ENCODE data around the gene ITGB7. TPM values are rescaled to one million over a fixed set of nuclear protein-coding genes. Genes with fewer than 3 reads are reported as not detected.

The ITGB7 gene
- 1 to 10 TPM; 1.1 to 1.8 (median 1.4) TPM for total RNA-seq

- H3K4me3 ChIP-seq, result no peak within 1 kb of the TSS
- H3K9me3 ChIP-seq, result no peaks in the 10 kb centered on the region
- TF ChIP-seq POLR2A (IDR thresholded peaks at IDR 0.05; ENCODE audit: low read depth) (no peak), EP300 (IDR thresholded peaks at IDR 0.05) (no peak), CTCF (IDR thresholded peaks at IDR 0.05) (no peak), POLR2AphosphoS5 (IDR thresholded peaks at IDR 0.05) (no peak)
- H3K4me1 ChIP-seq, result peaks cover 7 to 16% (median 15%) of the 10 kb centered on the region in 4 donors
- H3K27me3 ChIP-seq, result no peaks in the 10 kb centered on the region
- DNase-seq (ENCODE audit: extremely low spot score), result no peak
- WGBS, result 64% methylated on average over 5 of the region's 5 CpGs
- intact Hi-C loops (cut with DNase I), result no loop called here
- peaks cover 15 to 25% (median 23%) of the 10 kb centered on the region in 4 donors for H3K36me3 ChIP-seq
- H3K27ac ChIP-seq (replicated peaks in 1 of 4), result no peak within 1 kb of the TSS
Measured at GRCh38 chr12:53207042-53207441, at the start of gene ITGB7. Gene ITGB7, minus strand, starts transcription at chr12:53207251. Its CDS starts 6,808 bp downstream, at chr12:53200443.

- Histone ChIP-seq H3K27ac (replicated peaks in 1 of 4) (no peak overlapping the region), H3K9me3 (no peaks in the 10 kb centered on the region), H3K4me3 (no peak overlapping the region), H3K27me3 (no peaks in the 10 kb centered on the region), H3K4me1 (peaks cover 20 to 39% (median 29%) of the 10 kb centered on the region in 4 donors), H3K36me3 (peaks cover 15 to 28% (median 27%) of the 10 kb centered on the region in 4 donors)
- WGBS, result 96% methylated on average over 3 of the region's 3 CpGs
- intact Hi-C loops (cut with DNase I), result no loop called here
- DNase-seq (ENCODE audit: extremely low spot score), result no peak
- TF ChIP-seq POLR2AphosphoS5 (IDR thresholded peaks at IDR 0.05) (no peak), EP300 (IDR thresholded peaks at IDR 0.05) (no peak), CTCF (IDR thresholded peaks at IDR 0.05) (no peak), POLR2A (IDR thresholded peaks at IDR 0.05; ENCODE audit: low read depth) (no peak)
Measured at GRCh38 chr12:53255996-53256395, 48.9 kb upstream of the ITGB7 start.

- intact Hi-C loops (cut with DNase I), result no loop called here
- Histone ChIP-seq H3K4me3 (no peak overlapping the region), H3K27ac (replicated peaks in 1 of 4) (no peak overlapping the region), H3K27me3 (no peaks in the 10 kb centered on the region), H3K36me3 (peaks cover 15 to 28% (median 27%) of the 10 kb centered on the region in 4 donors), H3K4me1 (peaks cover 24 to 45% (median 36%) of the 10 kb centered on the region in 4 donors), H3K9me3 (no peaks in the 10 kb centered on the region)
- DNase-seq (ENCODE audit: extremely low spot score), result no peak
- TF ChIP-seq EP300 (IDR thresholded peaks at IDR 0.05) (no peak), POLR2AphosphoS5 (IDR thresholded peaks at IDR 0.05) (no peak), CTCF (IDR thresholded peaks at IDR 0.05) (no peak), POLR2A (IDR thresholded peaks at IDR 0.05; ENCODE audit: low read depth) (no peak)
- 89% methylated on average over 1 of the region's 1 CpG for WGBS
Measured at GRCh38 chr12:53254816-53255545, 47.9 kb upstream of the ITGB7 start.

- Histone ChIP-seq H3K9me3 (no peaks in the 10 kb centered on the region), H3K4me3 (peak overlapping the region in 3 of 4 donors; percentile 74 to 95 (median 80)), H3K27me3 (no peaks in the 10 kb centered on the region), H3K27ac (replicated peaks in 1 of 4) (peak overlapping the region in 2 of 4 donors; percentile 90 to 92), H3K36me3 (peaks cover 15 to 28% (median 27%) of the 10 kb centered on the region in 4 donors), H3K4me1 (peaks cover 24 to 45% (median 36%) of the 10 kb centered on the region in 4 donors)
- no peak for TF ChIP-seq POLR2AphosphoS5 (IDR thresholded peaks at IDR 0.05)
- 96% methylated on average over 6 of the region's 13 CpGs for WGBS
- no peak for DNase-seq (ENCODE audit: extremely low spot score)
- intact Hi-C loops (cut with DNase I), result no loop called here
Measured at GRCh38 chr12:53253298-53253697, 46.2 kb upstream of the ITGB7 start.

- intact Hi-C loops (cut with DNase I), result no loop called here
- WGBS, result 9% methylated on average over 19 of the region's 19 CpGs
Measured at GRCh38 chr12:53252349-53252916, 45.4 kb upstream of the ITGB7 start.

More at GRCh38 chr12:53252349-53252916, 45.4 kb upstream of the ITGB7 start:
- H3K36me3 ChIP-seq, result peaks cover 15 to 28% (median 27%) of the 10 kb centered on the region in 4 donors
- peaks cover 24 to 45% (median 36%) of the 10 kb centered on the region in 4 donors for H3K4me1 ChIP-seq
- H3K4me3 ChIP-seq, result peak overlapping the region; percentile 74 to 95 (median 86)
- TF ChIP-seq EP300 (IDR thresholded peaks at IDR 0.05) (no peak), POLR2AphosphoS5 (IDR thresholded peaks at IDR 0.05) (no peak), POLR2A (IDR thresholded peaks at IDR 0.05; ENCODE audit: low read depth) (no peak), CTCF (IDR thresholded peaks at IDR 0.05) (no peak)
- DNase-seq (ENCODE audit: extremely low spot score), result no peak
- H3K9me3 ChIP-seq, result no peaks in the 10 kb centered on the region
- peak overlapping the region; percentile 88 to 93 (median 91) for H3K27ac ChIP-seq (replicated peaks in 1 of 4)
- no peaks in the 10 kb centered on the region for H3K27me3 ChIP-seq
